Stimulated activated naive CD8-positive, alpha-beta T cell treated with anti-CD3 and anti-CD28 coated beads, Interleukin-15, Interleukin-2, amounts not matched to agents 100 ng/mL and 50 ng/mL, for 24 hours (primary cell): ENCODE results near the gene MFRP.

Source experiments
- H3K27ac Mint-ChIP-seq: one replicate; pipeline ENCODE4 v1.8.0; 2021; ENCODE audit warnings: mild to moderate bottlenecking, mixed read lengths
- H3K27me3 Mint-ChIP-seq: one replicate; pipeline ENCODE4 v1.8.0; 2021; ENCODE audit warnings: mixed read lengths
- H3K36me3 Mint-ChIP-seq: one replicate; pipeline ENCODE4 v1.8.0; 2021; ENCODE audit warnings: low read depth, mixed read lengths
- H3K4me1 Mint-ChIP-seq: one replicate; pipeline ENCODE4 v1.8.0; 2021; ENCODE audit warnings: low read depth, mixed read lengths
- H3K4me3 Mint-ChIP-seq: one replicate; pipeline ENCODE4 v1.8.0; 2021; ENCODE audit warnings: mild to moderate bottlenecking, mixed read lengths
- H3K9me3 Mint-ChIP-seq: one replicate; pipeline ENCODE4 v1.8.0; 2021; ENCODE audit warnings: mixed read lengths

The MFRP gene

DNA sequence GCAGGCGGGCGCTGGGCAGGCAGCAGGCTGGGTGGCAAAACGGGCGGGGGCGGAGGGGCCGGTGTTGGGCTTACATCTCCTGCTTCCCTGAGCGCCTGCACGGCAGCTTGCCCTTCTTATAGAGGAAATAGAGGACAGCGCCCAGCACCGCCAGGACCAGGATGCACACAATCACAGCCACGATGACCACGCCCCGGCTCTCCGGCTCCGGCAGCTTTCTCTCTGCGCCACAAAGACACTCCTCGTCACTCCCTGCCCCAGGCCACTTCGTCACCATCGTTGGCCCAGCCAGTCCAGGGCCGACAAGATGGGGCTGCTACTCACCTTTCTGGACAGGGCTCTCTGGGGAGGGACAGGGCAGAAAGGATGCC is 35.8 kb downstream of the MFRP start:
- Mint-ChIP-seq H3K27ac (peak overlapping the region; percentile 40), H3K36me3 (peaks cover 6% of the 10 kb centered on the region), H3K4me1 (peaks cover 24% of the 10 kb centered on the region), H3K9me3 (no peaks in the 10 kb centered on the region), H3K4me3 (no peak overlapping the region), H3K27me3 (peaks cover 3% of the 10 kb centered on the region)

DNA sequence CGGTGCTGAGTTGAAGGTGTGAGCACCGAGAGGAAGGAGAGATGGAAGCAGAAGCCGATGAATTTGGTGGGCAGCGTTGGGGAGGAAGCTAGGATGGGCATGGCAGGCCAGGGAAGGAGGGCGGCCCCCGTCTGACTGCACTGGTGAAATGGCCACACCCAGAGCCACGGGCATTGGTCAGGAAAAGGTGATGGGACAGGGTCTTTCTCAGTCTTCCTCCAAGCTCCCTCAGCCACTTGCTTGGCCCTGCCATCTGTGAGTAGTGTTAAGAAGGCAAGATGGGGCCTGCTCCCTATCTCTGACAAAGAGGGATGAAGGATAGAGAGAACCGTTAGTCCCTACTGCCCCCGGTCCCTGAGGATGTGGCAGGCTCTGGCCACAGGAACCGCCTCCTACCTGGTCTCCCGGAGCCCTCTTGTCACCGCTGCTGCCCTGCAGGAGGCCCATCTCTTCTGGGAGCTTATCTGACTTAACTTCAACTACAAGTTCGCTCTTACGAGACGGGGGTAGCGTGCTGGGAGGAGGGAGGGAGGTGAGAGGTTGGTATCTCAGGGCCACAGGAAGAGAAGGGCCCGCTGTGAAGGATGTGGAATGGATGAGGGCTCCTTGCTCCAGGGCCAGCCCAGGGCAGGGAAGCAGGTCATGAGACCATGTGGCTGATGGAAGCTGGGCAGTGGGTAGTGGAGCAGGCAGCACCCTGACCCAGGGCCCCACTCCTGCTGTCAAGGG is 36.4 kb downstream of the MFRP start:
- peaks cover 25% of the 10 kb centered on the region for H3K4me1 Mint-ChIP-seq
- peaks cover 10% of the 10 kb centered on the region for H3K36me3 Mint-ChIP-seq
- H3K27me3 Mint-ChIP-seq: no peaks in the 10 kb centered on the region
- H3K27ac Mint-ChIP-seq: no peak overlapping the region
- H3K9me3 Mint-ChIP-seq: no peaks in the 10 kb centered on the region
- H3K4me3 Mint-ChIP-seq: no peak overlapping the region

DNA sequence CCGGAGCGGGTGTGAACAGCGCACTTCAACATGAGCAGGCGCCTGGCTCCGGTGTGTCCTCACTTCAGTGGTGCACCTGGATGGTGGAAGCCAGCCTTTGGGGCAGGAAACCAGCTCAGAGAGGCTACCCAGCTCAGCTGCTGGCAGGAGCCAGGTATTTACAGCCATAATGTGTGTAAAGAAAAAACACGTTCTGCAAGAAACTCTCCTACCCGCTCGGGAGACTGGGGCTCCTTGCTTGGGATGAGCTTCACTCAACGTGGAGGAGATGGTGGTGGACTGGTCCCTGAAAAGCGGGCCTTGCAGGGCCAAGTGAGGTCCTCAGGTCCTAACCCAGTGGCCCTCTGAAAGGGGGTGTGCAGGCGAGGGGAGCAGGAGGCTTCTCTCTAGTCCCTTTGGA is 37.1 kb downstream of the MFRP start:
- H3K27me3 Mint-ChIP-seq: no peaks in the 10 kb centered on the region
- H3K4me3 Mint-ChIP-seq: no peak overlapping the region
- peaks cover 31% of the 10 kb centered on the region for H3K4me1 Mint-ChIP-seq
- H3K36me3 Mint-ChIP-seq: peaks cover 15% of the 10 kb centered on the region
- H3K27ac Mint-ChIP-seq: no peak overlapping the region
- no peaks in the 10 kb centered on the region for H3K9me3 Mint-ChIP-seq

DNA sequence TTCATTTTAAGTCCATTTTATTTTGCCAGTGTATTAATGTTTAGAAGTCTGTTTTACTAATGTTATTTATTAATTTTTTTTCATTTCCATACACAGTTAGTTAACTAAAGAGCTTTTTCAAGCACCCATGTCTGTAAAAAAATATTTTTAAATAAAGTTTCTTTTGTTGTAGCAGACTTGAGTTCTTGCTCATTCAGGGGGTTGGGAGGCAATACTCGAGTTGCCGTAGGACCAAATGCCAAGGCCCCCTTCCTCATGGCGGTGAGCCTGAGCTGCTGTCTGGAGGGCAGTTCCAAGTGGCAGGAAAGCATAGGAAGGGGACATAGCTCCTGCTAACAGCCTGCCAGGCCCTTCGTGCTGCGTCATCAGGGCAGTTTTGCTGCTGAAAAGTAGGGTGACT is 38.5 kb downstream of the MFRP start:
- H3K9me3 Mint-ChIP-seq: no peaks in the 10 kb centered on the region
- H3K4me1 Mint-ChIP-seq: peaks cover 31% of the 10 kb centered on the region
- H3K36me3 Mint-ChIP-seq: peaks cover 28% of the 10 kb centered on the region
- no peak overlapping the region for H3K4me3 Mint-ChIP-seq
- H3K27ac Mint-ChIP-seq: no peak overlapping the region
- H3K27me3 Mint-ChIP-seq: no peaks in the 10 kb centered on the region

DNA sequence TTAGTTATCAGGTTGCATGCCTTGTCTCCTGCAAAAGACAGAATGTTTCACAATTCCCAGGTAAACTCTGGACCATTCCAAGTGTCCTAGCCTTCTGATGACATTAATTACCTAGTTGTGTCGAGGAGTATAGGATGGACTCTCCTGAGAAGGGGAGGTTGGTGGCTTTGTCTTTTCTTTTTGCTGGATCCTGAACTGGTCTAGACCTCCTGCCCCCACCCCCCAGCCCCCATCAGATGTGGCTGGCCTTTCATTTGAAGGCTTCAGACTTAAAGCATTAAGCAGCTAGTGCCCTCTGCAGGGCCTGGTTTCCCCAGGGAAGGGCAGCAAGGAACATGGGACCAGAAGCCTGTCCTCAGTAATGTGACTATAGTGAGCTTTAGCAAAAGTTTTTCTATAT is 39.3 kb downstream of the MFRP start:
- H3K4me3 Mint-ChIP-seq: no peak overlapping the region
- peaks cover 31% of the 10 kb centered on the region for H3K4me1 Mint-ChIP-seq
- H3K36me3 Mint-ChIP-seq: peaks cover 36% of the 10 kb centered on the region
- H3K27ac Mint-ChIP-seq: peak overlapping the region; percentile 97
- no peaks in the 10 kb centered on the region for H3K27me3 Mint-ChIP-seq
- H3K9me3 Mint-ChIP-seq: no peaks in the 10 kb centered on the region

DNA sequence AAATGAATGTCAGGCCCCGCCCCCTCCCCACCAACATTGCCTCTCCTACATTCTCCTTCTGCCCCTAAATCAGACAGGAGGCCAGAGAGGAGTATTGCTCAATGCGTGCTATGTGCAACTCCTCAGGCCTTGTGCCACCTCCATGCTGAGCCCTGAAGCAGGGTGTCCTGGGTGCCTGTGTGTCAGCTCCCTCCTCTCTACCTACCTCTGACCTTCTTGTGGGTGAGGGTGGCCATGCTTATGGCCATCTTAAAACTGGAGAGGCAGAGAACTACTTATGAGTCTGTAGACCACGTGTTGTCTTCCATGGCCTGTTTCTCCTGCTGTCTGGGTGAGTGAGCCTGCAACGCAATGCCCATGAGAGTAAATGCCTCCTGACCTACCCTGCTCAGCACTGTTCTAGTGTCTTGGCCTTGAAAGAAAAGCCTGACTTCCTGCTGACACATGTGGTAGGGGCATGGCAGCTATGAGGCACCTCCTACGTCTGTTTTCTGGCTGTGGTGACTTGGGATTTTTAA is 40.1 kb downstream of the MFRP start:
- no peaks in the 10 kb centered on the region for H3K9me3 Mint-ChIP-seq
- no peaks in the 10 kb centered on the region for H3K27me3 Mint-ChIP-seq
- H3K4me1 Mint-ChIP-seq: peaks cover 31% of the 10 kb centered on the region
- peak overlapping the region; percentile 97 for H3K27ac Mint-ChIP-seq
- peaks cover 41% of the 10 kb centered on the region for H3K36me3 Mint-ChIP-seq
- peak overlapping the region; percentile 58 for H3K4me3 Mint-ChIP-seq

DNA sequence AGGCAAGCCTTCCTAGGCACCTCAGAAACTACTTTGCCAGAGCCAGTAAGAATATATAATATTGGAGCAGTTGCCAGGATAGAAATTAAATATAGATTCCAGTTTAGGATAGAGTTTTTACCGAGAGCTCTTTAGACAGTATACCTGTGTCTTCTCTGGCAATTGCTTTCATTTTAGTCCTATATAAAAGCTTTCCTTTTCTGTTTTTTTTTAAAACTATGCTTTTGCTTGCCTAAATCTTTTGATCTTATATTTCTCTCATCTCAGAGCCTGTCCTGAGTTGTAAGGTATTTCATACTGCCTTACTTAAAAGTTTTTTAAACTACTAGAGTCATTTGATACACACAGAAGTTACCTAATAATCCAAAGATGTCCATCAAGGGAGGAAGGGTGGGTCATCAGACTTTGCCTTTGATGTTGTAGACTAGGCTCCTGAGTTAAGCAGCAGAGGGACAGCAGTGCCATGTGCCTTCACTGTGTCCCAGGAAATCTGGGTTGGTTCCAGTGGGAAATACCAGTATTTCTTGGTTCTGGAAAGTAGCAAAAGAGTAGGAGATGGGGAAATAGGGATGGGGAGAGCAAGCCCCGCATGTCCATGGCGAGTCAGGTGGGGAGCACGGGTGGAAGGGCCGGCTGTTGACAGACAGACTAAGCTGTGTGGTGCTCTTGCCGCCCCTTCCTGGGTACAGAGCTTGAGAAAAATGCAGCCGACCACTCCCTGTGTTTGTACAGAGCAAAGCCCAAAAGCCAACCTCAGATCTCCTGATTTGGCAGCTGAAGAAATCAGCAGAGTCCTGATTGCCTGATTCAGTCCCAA is 40.7 kb downstream of the MFRP start:
- Mint-ChIP-seq H3K9me3 (no peaks in the 10 kb centered on the region), H3K4me1 (peaks cover 31% of the 10 kb centered on the region), H3K4me3 (peak overlapping the region; percentile 58), H3K27ac (peak overlapping the region; percentile 97), H3K27me3 (no peaks in the 10 kb centered on the region), H3K36me3 (peaks cover 48% of the 10 kb centered on the region)

DNA sequence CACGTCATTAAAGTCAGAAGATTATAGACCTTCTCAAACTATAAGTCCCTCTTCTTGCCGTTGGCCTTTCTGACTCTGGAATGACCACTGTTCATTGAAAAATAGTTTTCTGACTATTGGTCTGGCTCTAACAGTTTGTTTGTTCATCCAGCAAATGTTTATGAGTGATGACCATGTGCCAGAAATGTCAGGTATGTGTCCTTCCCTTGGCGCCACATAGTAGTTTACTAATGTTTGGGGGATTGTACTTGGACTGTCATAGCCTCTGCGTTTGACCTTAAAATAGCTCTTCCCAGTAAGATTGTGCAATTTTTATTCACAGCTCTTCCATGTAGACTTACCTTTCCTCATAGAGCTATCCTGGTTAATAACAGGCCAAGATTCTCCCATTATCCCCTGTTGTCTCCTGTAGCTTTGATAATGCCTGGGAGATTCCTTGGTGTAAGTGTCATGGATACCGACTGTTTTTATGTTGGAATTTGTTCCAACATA is 43.2 kb downstream of the MFRP start:
- Mint-ChIP-seq H3K27ac (peak overlapping the region; percentile 23), H3K4me1 (peaks cover 31% of the 10 kb centered on the region), H3K4me3 (no peak overlapping the region), H3K36me3 (peaks cover 71% of the 10 kb centered on the region), H3K27me3 (no peaks in the 10 kb centered on the region), H3K9me3 (no peaks in the 10 kb centered on the region)

DNA sequence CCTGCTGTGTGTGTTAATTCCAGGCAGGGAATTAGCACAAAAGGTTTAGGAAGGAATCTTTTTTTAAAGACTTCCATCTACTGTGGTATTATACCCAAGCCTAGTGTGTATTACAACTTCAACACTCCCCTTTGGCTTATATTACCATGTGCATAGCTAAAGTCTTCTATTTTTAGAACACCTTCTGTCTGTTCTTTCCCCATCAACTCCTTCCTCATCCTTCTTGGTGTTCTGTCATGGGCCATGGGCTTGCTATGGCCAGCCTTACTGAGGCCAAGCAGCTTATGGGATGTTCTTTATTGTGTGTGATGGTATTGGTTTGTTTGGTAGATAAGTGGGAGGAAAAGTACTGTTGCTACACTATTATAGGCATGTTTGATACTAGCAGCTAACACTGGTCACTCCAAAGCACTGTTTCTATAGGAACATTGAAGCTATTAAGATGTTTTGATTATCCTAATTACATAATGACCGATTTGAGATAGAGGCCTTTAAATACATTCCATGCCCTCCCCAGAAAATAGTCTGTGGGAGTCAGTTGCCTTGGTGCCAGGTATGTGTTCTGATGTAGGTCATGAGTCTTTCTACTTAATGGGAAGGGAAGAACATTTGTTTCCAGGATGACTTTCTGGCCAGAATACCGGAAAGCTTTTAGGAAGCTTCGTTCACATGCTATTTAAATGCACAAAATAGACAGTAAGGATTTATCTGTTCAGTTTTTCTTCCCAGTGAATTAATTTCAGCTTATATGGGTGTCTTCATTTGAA is 46.1 kb downstream of the MFRP start:
- Mint-ChIP-seq H3K9me3 (no peaks in the 10 kb centered on the region), H3K36me3 (peaks cover 77% of the 10 kb centered on the region), H3K27me3 (no peaks in the 10 kb centered on the region), H3K27ac (no peak overlapping the region), H3K4me3 (no peak overlapping the region), H3K4me1 (peaks cover 8% of the 10 kb centered on the region)

DNA sequence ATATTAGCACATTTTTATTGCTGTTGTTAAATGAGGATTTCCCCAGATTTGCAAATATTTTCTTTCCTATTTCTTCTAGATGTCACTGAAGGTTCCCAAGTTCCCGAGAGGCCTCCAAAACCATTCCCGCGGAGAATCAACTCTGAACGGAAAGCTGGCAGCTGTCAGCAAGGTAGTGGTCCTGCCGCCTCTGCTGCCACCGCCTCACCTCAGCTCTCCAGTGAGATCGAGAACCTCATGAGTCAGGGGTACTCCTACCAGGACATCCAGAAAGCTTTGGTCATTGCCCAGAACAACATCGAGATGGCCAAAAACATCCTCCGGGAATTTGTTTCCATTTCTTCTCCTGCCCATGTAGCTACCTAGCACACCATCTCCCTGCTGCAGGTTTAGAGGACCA is 47.1 kb downstream of the MFRP start:
- H3K36me3 Mint-ChIP-seq: peaks cover 69% of the 10 kb centered on the region
- H3K4me1 Mint-ChIP-seq: no peaks in the 10 kb centered on the region
- H3K4me3 Mint-ChIP-seq: no peak overlapping the region
- H3K9me3 Mint-ChIP-seq: no peaks in the 10 kb centered on the region
- no peak overlapping the region for H3K27ac Mint-ChIP-seq
- H3K27me3 Mint-ChIP-seq: no peaks in the 10 kb centered on the region

DNA sequence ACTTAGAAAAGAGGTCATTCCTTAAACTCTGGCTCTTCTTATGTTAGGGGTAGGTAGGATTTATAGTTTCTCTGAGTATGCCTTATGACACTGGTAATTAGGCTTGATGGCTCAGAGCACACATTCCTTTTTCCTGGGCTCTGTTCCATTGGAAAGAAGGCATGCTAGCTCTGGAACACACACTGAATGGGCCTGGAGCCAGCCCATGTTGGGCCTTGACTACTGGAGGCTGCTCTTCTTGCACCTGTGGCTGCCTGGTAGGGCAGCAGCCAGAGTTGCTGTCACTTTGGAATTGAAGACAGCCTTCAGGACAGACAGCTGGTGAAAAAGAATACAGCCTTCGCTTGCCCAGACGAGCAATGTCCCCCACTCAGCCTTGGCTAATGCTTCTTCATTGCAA is 47.8 kb downstream of the MFRP start:
- H3K27me3 Mint-ChIP-seq: no peaks in the 10 kb centered on the region
- no peak overlapping the region for H3K27ac Mint-ChIP-seq
- H3K4me1 Mint-ChIP-seq: no peaks in the 10 kb centered on the region
- no peaks in the 10 kb centered on the region for H3K9me3 Mint-ChIP-seq
- no peak overlapping the region for H3K4me3 Mint-ChIP-seq
- peaks cover 64% of the 10 kb centered on the region for H3K36me3 Mint-ChIP-seq

DNA sequence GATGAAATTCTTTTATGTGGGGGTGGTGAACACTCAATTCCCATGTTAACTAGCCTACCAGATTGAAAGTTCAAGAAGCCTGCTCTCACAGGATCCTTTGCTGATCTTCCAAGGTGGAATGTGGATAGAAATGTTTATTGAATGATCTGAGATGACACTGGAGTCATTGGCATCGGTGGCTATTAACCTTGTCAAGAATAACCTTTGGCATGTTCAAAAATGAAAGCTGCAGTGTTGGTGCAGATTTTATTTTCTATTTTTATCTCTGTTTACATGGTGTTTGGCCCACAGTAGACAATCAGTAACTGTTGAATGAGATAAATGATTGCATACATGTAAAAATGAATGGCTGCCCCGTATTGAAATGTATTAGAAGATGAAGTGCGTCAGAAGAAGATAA is 48.6 kb downstream of the MFRP start:
- H3K27me3 Mint-ChIP-seq: no peaks in the 10 kb centered on the region
- no peaks in the 10 kb centered on the region for H3K4me1 Mint-ChIP-seq
- H3K36me3 Mint-ChIP-seq: peaks cover 59% of the 10 kb centered on the region
- no peak overlapping the region for H3K4me3 Mint-ChIP-seq
- H3K27ac Mint-ChIP-seq: no peak overlapping the region
- no peaks in the 10 kb centered on the region for H3K9me3 Mint-ChIP-seq

DNA sequence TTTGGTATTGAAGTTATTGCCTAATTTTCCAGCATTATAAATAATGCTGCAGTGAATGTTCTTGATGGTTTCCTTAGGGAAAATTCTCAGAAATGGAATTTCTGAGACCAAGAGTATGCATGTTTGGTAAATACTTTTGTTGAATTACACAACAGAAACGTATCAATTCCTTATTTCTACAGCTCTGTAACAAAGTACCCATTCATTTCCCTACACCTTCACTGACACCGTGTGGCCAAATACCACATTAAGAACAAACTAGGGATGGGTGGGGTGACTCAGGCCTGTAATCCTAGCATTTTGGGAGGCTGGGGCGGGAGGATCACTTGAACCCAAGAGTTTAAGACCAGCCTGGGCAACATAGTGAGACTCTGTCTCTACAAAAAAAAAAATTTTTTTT is 51.3 kb downstream of the MFRP start:
- no peaks in the 10 kb centered on the region for H3K27me3 Mint-ChIP-seq
- peaks cover 53% of the 10 kb centered on the region for H3K36me3 Mint-ChIP-seq
- no peak overlapping the region for H3K4me3 Mint-ChIP-seq
- no peak overlapping the region for H3K27ac Mint-ChIP-seq
- H3K9me3 Mint-ChIP-seq: no peaks in the 10 kb centered on the region
- H3K4me1 Mint-ChIP-seq: no peaks in the 10 kb centered on the region

DNA sequence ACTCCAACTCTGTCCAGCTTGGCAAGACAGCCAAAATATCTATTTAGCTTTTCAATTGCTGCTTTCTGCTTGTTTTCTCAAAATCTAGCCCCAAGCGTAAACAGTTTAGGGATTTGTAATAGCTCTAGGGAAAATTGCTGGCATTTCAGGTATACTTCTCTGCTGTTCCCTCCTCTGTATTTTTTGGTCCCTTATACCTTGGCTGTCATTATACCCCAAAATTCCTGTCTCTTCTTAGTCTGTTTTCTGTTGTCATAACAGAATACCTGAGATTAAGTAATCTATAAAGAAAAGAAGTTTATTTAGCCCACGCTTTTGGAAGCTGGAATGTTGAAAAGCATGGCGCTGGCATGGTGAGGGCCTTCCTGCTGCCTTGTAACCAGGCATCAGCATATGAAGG is 53.0 kb downstream of the MFRP start:
- H3K36me3 Mint-ChIP-seq: peaks cover 36% of the 10 kb centered on the region
- H3K27me3 Mint-ChIP-seq: no peaks in the 10 kb centered on the region
- H3K4me1 Mint-ChIP-seq: no peaks in the 10 kb centered on the region
- no peaks in the 10 kb centered on the region for H3K9me3 Mint-ChIP-seq
- H3K4me3 Mint-ChIP-seq: no peak overlapping the region
- no peak overlapping the region for H3K27ac Mint-ChIP-seq
